ENCODE results near the gene ANKRD9. TPM values are rescaled to one million over a fixed set of nuclear protein-coding genes. Genes with fewer than 3 reads are reported as not detected.

The ANKRD9 gene
- total and polyA plus RNA-seq, 9 of the 15 experiments (the other 6 are each of a cell fraction or from before 2014, with no cell fraction given), result 0.04 to 32.9 (median 5.3) TPM

DNA sequence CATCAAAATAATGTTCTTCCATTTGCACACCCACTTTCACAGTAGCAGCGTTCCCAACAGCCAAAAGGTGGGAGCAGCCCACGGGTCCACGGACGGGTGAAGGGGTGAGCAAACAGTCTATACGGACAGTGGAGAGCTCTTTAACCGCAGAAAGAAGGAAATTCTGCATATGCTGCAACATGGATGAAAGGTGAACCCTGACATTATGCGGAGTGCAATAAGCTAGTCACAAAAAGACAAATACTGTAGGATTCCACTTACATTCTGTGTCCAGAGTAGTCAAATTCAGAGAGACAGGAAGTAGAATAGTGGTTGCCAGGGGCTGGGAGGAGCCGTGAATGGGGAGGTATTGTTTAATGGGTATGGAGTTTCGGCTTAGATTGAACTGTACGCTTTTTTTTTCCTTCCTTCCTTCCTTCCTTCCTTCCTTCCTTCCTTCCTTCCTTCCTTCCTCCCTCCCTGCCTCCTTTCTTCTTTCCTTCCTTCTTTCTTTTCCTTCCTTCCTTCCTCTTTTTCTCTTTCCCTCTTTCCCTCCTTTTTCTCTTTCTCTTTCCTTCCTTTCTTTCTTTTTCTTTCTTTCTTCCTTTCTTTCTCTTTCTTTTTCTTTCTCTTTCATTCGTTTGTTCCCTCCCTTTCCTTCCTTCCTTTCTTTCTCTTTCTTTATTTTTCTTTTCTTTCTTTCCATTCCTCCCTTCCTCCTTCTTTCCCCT, 15.8 kb upstream of the ANKRD9 start (continued):
- TF ChIP-seq GATAD2B (IDR thresholded peaks at IDR 0.05; ENCODE audit: borderline replicate concordance) (no peak), MTA1 (IDR thresholded peaks at IDR 0.05; ENCODE audit: borderline replicate concordance) (peak; percentile 89), SMARCC2 (IDR thresholded peaks at IDR 0.05; ENCODE audit: low read depth) (no peak), FOS (IDR thresholded peaks at IDR 0.05; ENCODE audit: extremely low read depth, insufficient read length) (no peak), ZNF699 (CRISPR knock-in tag; IDR thresholded peaks at IDR 0.05; ENCODE audit: insufficient replicate concordance) (no peak), IFI16 (CRISPR knock-in tag; IDR thresholded peaks at IDR 0.05) (no peak), ZNF316 (IDR thresholded peaks at IDR 0.05) (no peak), SAFB2 (IDR thresholded peaks at IDR 0.05; ENCODE audit: borderline replicate concordance, low read depth, low read length, severe bottlenecking) (no peak), RAD51 (IDR thresholded peaks at IDR 0.05; ENCODE audit: borderline replicate concordance, low read depth) (no peak), HDAC1 (IDR thresholded peaks at IDR 0.05) (peak; percentile 61 to 69; a peak in 3 of 4 replicates), ZNF175 (CRISPR knock-in tag; IDR thresholded peaks at IDR 0.05; ENCODE audit: low read depth) (no peak), RAD21 (CRISPR knock-in tag; conservative IDR thresholded peaks at IDR 0.05 in 1 of 2, IDR thresholded peaks at IDR 0.05 in 1 of 2) (no peak)
- TF ChIP-seq, protein P1, sequence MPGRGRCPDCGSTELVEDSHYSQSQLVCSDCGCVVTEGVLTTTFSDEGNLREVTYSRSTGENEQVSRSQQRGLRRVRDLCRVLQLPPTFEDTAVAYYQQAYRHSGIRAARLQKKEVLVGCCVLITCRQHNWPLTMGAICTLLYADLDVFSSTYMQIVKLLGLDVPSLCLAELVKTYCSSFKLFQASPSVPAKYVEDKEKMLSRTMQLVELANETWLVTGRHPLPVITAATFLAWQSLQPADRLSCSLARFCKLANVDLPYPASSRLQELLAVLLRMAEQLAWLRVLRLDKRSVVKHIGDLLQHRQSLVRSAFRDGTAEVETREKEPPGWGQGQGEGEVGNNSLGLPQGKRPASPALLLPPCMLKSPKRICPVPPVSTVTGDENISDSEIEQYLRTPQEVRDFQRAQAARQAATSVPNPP (IDR thresholded peaks at IDR 0.05; ENCODE audit: borderline replicate concordance, insufficient read depth, insufficient read length), result no peak
- TF ChIP-seq, protein P2, sequence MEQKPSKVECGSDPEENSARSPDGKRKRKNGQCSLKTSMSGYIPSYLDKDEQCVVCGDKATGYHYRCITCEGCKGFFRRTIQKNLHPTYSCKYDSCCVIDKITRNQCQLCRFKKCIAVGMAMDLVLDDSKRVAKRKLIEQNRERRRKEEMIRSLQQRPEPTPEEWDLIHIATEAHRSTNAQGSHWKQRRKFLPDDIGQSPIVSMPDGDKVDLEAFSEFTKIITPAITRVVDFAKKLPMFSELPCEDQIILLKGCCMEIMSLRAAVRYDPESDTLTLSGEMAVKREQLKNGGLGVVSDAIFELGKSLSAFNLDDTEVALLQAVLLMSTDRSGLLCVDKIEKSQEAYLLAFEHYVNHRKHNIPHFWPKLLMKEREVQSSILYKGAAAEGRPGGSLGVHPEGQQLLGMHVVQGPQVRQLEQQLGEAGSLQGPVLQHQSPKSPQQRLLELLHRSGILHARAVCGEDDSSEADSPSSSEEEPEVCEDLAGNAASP (IDR thresholded peaks at IDR 0.05), result no peak
- TF ChIP-seq, protein P3, sequence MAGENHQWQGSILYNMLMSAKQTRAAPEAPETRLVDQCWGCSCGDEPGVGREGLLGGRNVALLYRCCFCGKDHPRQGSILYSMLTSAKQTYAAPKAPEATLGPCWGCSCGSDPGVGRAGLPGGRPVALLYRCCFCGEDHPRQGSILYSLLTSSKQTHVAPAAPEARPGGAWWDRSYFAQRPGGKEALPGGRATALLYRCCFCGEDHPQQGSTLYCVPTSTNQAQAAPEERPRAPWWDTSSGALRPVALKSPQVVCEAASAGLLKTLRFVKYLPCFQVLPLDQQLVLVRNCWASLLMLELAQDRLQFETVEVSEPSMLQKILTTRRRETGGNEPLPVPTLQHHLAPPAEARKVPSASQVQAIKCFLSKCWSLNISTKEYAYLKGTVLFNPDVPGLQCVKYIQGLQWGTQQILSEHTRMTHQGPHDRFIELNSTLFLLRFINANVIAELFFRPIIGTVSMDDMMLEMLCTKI (IDR thresholded peaks at IDR 0.05; ENCODE audit: partially characterized antibody), result no peak
- TF ChIP-seq, protein P4, sequence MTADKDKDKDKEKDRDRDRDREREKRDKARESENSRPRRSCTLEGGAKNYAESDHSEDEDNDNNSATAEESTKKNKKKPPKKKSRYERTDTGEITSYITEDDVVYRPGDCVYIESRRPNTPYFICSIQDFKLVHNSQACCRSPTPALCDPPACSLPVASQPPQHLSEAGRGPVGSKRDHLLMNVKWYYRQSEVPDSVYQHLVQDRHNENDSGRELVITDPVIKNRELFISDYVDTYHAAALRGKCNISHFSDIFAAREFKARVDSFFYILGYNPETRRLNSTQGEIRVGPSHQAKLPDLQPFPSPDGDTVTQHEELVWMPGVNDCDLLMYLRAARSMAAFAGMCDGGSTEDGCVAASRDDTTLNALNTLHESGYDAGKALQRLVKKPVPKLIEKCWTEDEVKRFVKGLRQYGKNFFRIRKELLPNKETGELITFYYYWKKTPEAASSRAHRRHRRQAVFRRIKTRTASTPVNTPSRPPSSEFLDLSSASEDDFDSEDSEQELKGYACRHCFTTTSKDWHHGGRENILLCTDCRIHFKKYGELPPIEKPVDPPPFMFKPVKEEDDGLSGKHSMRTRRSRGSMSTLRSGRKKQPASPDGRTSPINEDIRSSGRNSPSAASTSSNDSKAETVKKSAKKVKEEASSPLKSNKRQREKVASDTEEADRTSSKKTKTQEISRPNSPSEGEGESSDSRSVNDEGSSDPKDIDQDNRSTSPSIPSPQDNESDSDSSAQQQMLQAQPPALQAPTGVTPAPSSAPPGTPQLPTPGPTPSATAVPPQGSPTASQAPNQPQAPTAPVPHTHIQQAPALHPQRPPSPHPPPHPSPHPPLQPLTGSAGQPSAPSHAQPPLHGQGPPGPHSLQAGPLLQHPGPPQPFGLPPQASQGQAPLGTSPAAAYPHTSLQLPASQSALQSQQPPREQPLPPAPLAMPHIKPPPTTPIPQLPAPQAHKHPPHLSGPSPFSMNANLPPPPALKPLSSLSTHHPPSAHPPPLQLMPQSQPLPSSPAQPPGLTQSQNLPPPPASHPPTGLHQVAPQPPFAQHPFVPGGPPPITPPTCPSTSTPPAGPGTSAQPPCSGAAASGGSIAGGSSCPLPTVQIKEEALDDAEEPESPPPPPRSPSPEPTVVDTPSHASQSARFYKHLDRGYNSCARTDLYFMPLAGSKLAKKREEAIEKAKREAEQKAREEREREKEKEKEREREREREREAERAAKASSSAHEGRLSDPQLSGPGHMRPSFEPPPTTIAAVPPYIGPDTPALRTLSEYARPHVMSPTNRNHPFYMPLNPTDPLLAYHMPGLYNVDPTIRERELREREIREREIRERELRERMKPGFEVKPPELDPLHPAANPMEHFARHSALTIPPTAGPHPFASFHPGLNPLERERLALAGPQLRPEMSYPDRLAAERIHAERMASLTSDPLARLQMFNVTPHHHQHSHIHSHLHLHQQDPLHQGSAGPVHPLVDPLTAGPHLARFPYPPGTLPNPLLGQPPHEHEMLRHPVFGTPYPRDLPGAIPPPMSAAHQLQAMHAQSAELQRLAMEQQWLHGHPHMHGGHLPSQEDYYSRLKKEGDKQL (CRISPR knock-in tag; IDR thresholded peaks at IDR 0.05; ENCODE audit: borderline replicate concordance), result 0 out of 2 replicates have a peak, but pooled peaks have one; percentile 33
